ENCODE data around the gene UGT1A10.
"Not testable (repeated sequence)": the region's sequence is repeated elsewhere in the genome, so short reads cannot be mapped to it uniquely, and the experiment has no call there.

The UGT1A10 gene

GRCh38 chr2:233736868-233737653, 100.8 kb downstream of the UGT1A10 start:
- not testable (repeated sequence) for DNase-seq (ENCODE audit: low read depth in 1 of 2, low spot score in 1 of 2)

GRCh38 chr2:233740870-233741269, 104.6 kb downstream of the UGT1A10 start:
- DNase-seq (ENCODE audit: low read depth in 1 of 2, low spot score in 1 of 2): no peak

- DNase-seq (ENCODE audit: low read depth in 1 of 2, low spot score in 1 of 2): no peak
Measured at GRCh38 chr2:233743464-233744259, 107.4 kb downstream of the UGT1A10 start.

- no peak for DNase-seq (ENCODE audit: low read depth in 1 of 2, low spot score in 1 of 2)
Measured at GRCh38 chr2:233745073-233745755, 109.0 kb downstream of the UGT1A10 start.

GRCh38 chr2:233745838-233746237, 109.6 kb downstream of the UGT1A10 start:
- not testable (repeated sequence) for DNase-seq (ENCODE audit: low read depth in 1 of 2, low spot score in 1 of 2)

GRCh38 chr2:233746475-233747282, 110.4 kb downstream of the UGT1A10 start:
- DNase-seq (ENCODE audit: low read depth in 1 of 2, low spot score in 1 of 2): no peak

- DNase-seq (ENCODE audit: low read depth in 1 of 2, low spot score in 1 of 2): no peak
Measured at GRCh38 chr2:233747283-233747544, 111.0 kb downstream of the UGT1A10 start.

GRCh38 chr2:233750689-233751088, 114.4 kb downstream of the UGT1A10 start:
- DNase-seq (ENCODE audit: low read depth in 1 of 2, low spot score in 1 of 2): not testable (repeated sequence)

- DNase-seq (ENCODE audit: low read depth in 1 of 2, low spot score in 1 of 2): not testable (repeated sequence)
Measured at GRCh38 chr2:233751212-233752009, 115.2 kb downstream of the UGT1A10 start.

- DNase-seq (ENCODE audit: low read depth in 1 of 2, low spot score in 1 of 2): no peak
Measured at GRCh38 chr2:233754872-233755611, 118.8 kb downstream of the UGT1A10 start.

- no peak for DNase-seq (ENCODE audit: low read depth in 1 of 2, low spot score in 1 of 2)
Measured at GRCh38 chr2:233756429-233757081, 120.3 kb downstream of the UGT1A10 start.

GRCh38 chr2:233758141-233758540, 121.9 kb downstream of the UGT1A10 start:
- no peak for DNase-seq (ENCODE audit: low read depth in 1 of 2, low spot score in 1 of 2)

- no peak for DNase-seq (ENCODE audit: low read depth in 1 of 2, low spot score in 1 of 2)
Measured at GRCh38 chr2:233758849-233759248, 122.6 kb downstream of the UGT1A10 start.

GRCh38 chr2:233760043-233760442, 123.8 kb downstream of the UGT1A10 start, which contains the start of gene UGT1A1:
UGT1A1 (plus strand) TSS chr2:233760270; CDS start chr2:233760288, 18 bp downstream.
- DNase-seq (ENCODE audit: low read depth in 1 of 2, low spot score in 1 of 2): no peak

- DNase-seq (ENCODE audit: low read depth in 1 of 2, low spot score in 1 of 2): no peak
Measured at GRCh38 chr2:233761040-233761769, 125.0 kb downstream of the UGT1A10 start.

- no peak for DNase-seq (ENCODE audit: low read depth in 1 of 2, low spot score in 1 of 2)
Measured at GRCh38 chr2:233764264-233764663, 128.0 kb downstream of the UGT1A10 start.

GRCh38 chr2:233764761-233765160, 128.5 kb downstream of the UGT1A10 start:
- no peak for DNase-seq (ENCODE audit: low read depth in 1 of 2, low spot score in 1 of 2)

- DNase-seq (ENCODE audit: low read depth in 1 of 2, low spot score in 1 of 2): no peak
Measured at GRCh38 chr2:233766416-233766815, 130.2 kb downstream of the UGT1A10 start.

Data from activated T-helper 1 cell treated with anti-CD3 and anti-CD28 coated beads, Interleukin-2, amount 50 U/mL, for 16 hours (primary cell).